ENCODE measurements around the gene SLIT3.
A peak's percentile ranks its signal among the peaks of the same experiment; 100 is the strongest.

The SLIT3 gene

GRCh38 chr5:169013846-169014245 lies 287.1 kb downstream of the SLIT3 start:
- Mint-ChIP-seq H3K9me3 (no peaks in the 10 kb centered on the region), H3K4me1 (peaks cover 55% of the 10 kb centered on the region), H3K27me3 (ENCODE audit: low read depth) (peaks cover 12% of the 10 kb centered on the region), H3K36me3 (ENCODE audit: low read depth) (no peaks in the 10 kb centered on the region), H3K4me3 (no peak overlapping the region), H3K27ac (peak overlapping the region; percentile 40 to 80 (median 74))
- TF ChIP-seq CTCF (IDR thresholded peaks at IDR 0.05; ENCODE audit: unreplicated experiment in 3 of 3): no peak

GRCh38 chr5:169013208-169013728 lies 287.7 kb downstream of the SLIT3 start:
- Mint-ChIP-seq H3K4me3 (no peak overlapping the region), H3K9me3 (no peaks in the 10 kb centered on the region), H3K4me1 (peaks cover 57% of the 10 kb centered on the region), H3K36me3 (ENCODE audit: low read depth) (no peaks in the 10 kb centered on the region), H3K27me3 (ENCODE audit: low read depth) (peaks cover 12% of the 10 kb centered on the region), H3K27ac (peak overlapping the region; percentile 70 to 80 (median 74))
- TF ChIP-seq CTCF (IDR thresholded peaks at IDR 0.05; ENCODE audit: unreplicated experiment in 3 of 3): no peak

- Mint-ChIP-seq H3K4me3 (no peak overlapping the region), H3K27ac (peak overlapping the region; percentile 54 to 79 (median 70)), H3K36me3 (ENCODE audit: low read depth) (no peaks in the 10 kb centered on the region), H3K4me1 (peaks cover 64% of the 10 kb centered on the region), H3K9me3 (no peaks in the 10 kb centered on the region), H3K27me3 (ENCODE audit: low read depth) (peaks cover 18% of the 10 kb centered on the region)
- no peak for TF ChIP-seq CTCF (IDR thresholded peaks at IDR 0.05; ENCODE audit: unreplicated experiment in 3 of 3)
Observed at GRCh38 chr5:169012450-169012849, 288.5 kb downstream of the SLIT3 start.

GRCh38 chr5:169011451-169011850 lies 289.5 kb downstream of the SLIT3 start:
- peak overlapping the region; percentile 54 to 75 (median 70) for H3K27ac Mint-ChIP-seq
- peaks cover 20% of the 10 kb centered on the region for H3K27me3 Mint-ChIP-seq (ENCODE audit: low read depth)
- TF ChIP-seq CTCF (IDR thresholded peaks at IDR 0.05; ENCODE audit: unreplicated experiment in 3 of 3): no peak
- H3K4me1 Mint-ChIP-seq: peaks cover 72% of the 10 kb centered on the region
- H3K4me3 Mint-ChIP-seq: no peak overlapping the region
- H3K9me3 Mint-ChIP-seq: no peaks in the 10 kb centered on the region
- H3K36me3 Mint-ChIP-seq (ENCODE audit: low read depth): no peaks in the 10 kb centered on the region

GRCh38 chr5:169011009-169011408 lies 289.9 kb downstream of the SLIT3 start:
- Mint-ChIP-seq H3K9me3 (no peaks in the 10 kb centered on the region), H3K36me3 (ENCODE audit: low read depth) (no peaks in the 10 kb centered on the region), H3K4me3 (no peak overlapping the region), H3K4me1 (peaks cover 73% of the 10 kb centered on the region), H3K27me3 (ENCODE audit: low read depth) (peaks cover 23% of the 10 kb centered on the region), H3K27ac (peak overlapping the region; percentile 54 to 75 (median 70))
- TF ChIP-seq CTCF (IDR thresholded peaks at IDR 0.05; ENCODE audit: unreplicated experiment in 3 of 3): no peak

GRCh38 chr5:169009123-169009522 lies 291.8 kb downstream of the SLIT3 start:
- no peaks in the 10 kb centered on the region for H3K9me3 Mint-ChIP-seq
- peak overlapping the region; percentile 22 to 74 (median 38) for H3K27ac Mint-ChIP-seq
- H3K27me3 Mint-ChIP-seq (ENCODE audit: low read depth): peaks cover 23% of the 10 kb centered on the region
- peak overlapping the region in 1 of 3 experiments; percentile 37 for H3K4me3 Mint-ChIP-seq
- TF ChIP-seq CTCF (IDR thresholded peaks at IDR 0.05; ENCODE audit: unreplicated experiment in 3 of 3): no peak
- H3K36me3 Mint-ChIP-seq (ENCODE audit: low read depth): no peaks in the 10 kb centered on the region
- H3K4me1 Mint-ChIP-seq: peaks cover 81% of the 10 kb centered on the region

All from nephron (organoid).